ENCODE data around the gene TMTC1.
A peak's percentile ranks its signal among the peaks of the same experiment; 100 is the strongest.

The TMTC1 gene

DNA sequence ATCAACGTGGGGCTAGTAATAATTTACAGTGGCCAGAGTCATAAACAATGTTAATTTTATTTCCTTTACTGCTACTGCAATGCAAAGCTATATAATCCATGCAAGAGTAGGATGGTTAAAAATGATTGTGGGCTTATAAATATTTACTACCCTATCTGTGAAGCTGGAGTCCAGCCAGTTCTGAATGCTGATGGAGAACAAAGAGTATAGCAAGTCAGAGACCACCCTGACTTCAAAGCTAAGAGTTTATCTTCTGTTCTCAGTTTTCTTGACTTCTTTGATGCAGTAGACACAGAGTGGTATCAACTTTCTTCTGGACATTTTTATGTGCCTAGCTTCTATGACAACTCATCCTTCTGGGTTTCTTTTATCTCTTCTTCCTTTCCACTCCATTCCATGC, 252.3 kb downstream of the TMTC1 start:
- no peak for DNase-seq (ENCODE audit: low spot score)

DNA sequence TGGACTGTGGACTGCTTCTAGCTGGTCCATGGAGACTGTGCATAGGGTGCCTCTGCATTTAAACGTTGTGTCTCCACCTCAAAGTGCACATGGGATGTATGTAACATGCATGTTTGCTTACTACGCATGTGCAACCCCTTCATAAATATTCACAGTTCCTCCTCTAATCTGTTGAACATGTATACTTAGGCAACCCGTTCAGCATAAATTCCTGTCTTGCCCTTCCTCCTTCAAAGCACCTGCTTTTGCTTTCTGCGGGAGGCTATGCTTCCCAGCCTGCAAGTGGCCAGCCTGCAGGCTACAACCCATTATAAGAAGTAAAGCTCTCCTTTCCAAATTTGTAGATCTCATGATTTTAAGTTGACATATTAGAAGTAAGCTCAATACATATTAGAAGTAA, 253.3 kb downstream of the TMTC1 start:
- DNase-seq (ENCODE audit: low spot score), result no peak

- no peak for DNase-seq (ENCODE audit: low spot score)
These were observed 255.6 kb downstream of the TMTC1 start for GRCh38 chr12:29528161-29528560.

- DNase-seq (ENCODE audit: low spot score), result no peak
These were observed 261.8 kb downstream of the TMTC1 start for GRCh38 chr12:29521951-29522350.

DNA sequence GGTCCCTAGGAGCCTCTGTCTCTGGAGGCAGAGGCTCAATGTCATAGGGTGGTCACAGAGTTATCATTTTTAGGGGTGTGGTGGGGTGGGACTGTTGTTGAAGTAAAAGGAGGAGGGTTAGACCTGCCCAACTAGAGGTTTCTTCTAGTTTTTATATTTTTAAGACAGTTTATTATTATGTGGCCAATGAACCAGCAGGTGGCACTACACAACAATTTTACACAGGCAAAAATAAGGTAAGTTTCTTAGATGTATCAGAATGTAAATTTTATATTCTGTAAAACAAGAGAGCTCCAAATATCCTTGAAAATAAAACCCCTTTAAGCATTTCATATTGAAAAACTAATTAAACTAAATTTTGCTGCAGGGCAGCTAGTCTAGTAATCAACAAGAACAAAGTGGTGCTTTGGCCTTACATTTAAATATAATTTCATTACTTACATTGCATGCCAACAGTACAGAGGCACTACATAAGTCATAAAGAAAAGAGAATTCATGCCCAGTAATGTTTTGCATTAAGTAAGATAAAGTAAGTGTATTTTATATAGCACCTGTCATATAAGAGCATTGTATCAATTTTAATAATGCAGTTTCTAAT, 264.1 kb downstream of the TMTC1 start:
- peak; percentile 15 for DNase-seq (ENCODE audit: low spot score)

GRCh38 chr12:29518407-29518806, 265.3 kb downstream of the TMTC1 start:
- no peak for DNase-seq (ENCODE audit: low spot score)

DNA sequence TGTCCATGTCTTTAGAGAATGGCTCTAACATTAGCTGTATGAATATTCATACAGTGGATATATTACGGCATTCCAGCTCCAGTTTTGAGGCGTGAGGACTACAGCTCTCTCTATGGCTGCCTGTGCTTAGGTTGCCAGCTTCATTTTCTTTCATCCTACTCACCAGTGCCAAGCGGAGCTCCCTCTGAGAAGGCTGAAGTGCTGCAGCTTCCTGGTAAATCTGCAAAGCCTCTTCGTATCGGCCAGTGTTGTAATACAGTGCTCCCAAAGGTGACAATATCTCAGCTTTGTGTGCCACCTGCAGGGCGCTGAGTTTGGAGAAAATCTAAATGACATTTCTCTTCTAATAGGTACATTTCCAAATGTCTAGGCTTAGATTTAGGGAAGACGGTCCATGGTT, 266.5 kb downstream of the TMTC1 start:
- no peak for DNase-seq (ENCODE audit: low spot score)

DNA sequence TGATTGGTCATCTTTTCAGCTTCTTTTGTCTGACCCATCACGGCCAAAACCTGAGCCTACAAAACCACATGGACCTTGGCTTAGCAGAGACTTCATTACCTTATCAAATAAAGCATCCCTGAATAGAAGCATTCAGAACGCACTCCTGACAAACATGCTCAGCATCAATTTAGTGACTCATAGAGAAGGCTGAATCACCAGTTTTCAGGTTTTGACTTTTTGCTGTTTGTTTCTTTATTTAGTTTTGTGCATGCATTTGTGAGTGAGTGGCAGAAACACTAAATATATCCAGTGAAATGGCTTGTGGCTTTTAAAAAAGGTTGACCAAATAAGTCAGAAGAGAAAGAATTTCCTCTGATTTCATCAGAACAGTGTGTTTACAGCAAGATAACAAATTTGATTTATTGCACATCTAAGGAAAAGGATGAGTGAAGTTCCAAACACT, 267.3 kb downstream of the TMTC1 start:
- DNase-seq (ENCODE audit: low spot score), result no peak

DNA sequence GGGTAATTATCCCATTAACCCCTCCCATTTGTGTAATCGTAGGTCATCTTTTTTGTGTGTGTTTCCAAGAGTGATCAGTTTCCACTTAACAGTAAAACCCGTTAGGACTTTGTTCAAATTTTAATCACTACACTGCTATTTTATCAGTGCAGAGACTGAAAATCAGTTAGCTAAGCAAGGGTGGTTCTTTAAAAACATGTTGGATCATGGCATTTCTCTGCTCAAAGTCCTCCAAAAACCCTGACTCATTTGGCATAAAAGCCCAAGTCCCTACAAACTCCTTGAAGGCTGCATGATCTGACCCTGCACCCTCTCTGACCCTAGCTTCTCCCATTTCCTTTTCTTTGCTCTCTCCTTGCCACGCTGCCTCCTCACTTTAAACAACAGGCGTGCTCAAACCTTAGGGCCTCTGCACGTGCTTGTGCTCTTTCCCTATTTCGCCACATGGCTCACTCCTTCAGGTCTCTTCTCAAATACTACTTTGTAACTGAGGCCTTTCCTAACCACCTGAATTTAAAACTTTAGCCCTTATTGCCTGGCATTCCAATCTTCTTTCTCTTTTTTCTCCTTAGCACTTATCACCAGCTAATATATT, 273.1 kb downstream of the TMTC1 start:
- no peak for DNase-seq (ENCODE audit: low spot score)

GRCh38 chr12:29509503-29509902, 274.2 kb downstream of the TMTC1 start:
- no peak for DNase-seq (ENCODE audit: low spot score)

DNA sequence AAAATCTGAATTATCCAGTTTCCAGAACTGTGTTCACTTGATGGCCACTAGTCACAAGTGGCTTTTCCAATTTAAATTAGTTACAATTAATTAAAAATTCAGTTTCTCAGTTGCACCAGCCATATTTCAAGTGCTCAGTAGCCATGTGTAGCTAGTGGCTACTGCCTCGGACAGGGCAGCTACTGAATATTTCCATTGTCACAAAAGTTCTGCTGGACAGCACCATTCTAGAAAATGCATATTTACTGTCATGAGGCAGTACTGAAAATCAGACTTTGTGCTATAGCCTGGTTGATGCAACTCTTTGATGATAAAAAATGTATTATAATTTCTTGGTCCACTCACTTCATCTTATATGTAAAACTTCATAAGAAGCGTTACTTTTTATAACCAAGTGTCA, 274.8 kb downstream of the TMTC1 start:
- no peak for DNase-seq (ENCODE audit: low spot score)

- DNase-seq (ENCODE audit: low spot score), result no peak
These were observed 278.6 kb downstream of the TMTC1 start for GRCh38 chr12:29505122-29505521.

DNA sequence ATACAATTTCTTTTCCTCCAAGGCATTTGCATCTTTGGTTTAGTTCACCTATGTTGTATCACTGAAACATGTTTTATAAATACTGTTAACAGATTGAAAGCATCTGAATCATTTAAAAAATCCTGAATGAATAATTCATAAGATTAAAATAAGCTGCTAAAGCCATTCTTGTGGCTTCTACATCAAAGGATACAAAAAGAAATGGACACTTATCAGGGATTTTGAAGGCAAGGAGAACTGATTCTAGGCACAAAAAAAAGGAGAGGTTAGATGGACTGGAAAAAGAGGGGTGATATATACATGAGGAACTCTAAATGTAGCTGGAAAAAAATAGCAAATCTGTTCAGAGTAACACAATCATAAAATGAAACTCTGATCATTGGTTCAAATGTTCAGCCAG, 280.5 kb downstream of the TMTC1 start:
- DNase-seq (ENCODE audit: low spot score), result no peak

DNA sequence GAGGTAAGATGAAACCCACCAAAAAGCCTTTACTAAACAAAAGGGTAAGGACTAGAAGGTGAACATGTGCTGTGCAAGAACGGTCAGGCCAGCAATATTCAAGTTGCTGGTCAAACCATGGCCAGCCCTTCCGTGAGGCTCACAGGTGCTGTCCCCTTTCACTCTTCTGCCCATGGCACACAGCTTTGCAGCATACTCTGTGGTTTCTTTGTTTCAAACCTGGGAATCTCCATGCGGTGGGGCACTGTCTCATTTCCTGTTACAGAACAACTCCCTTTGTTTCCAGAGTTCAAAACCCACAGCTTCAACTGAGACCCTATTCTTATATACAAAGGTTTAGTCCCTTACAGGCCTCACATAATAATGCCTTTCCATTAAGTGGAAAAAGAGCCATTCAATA, 284.5 kb downstream of the TMTC1 start:
- no peak for DNase-seq (ENCODE audit: low spot score)

DNA sequence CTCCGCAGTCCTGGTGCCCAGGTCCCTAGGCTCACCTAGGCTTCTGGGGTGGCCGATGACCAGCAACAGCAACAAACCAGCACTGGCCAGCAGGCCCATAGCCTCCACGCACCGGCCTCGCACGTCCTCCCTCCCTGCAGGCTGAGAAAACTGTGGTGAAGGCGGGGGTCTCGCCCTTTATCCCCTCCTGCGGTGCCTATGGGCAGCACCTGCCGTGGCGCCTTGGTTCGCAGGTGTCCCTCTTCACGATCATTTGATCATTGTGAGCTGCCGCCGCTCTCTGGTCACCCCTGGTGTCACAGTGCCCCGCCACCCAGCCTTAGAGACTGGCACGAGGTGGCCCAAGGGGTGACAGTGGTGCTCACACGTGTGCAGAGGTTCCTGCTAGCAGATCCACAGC, 286.2 kb downstream of the TMTC1 start, which contains the start of gene OVCH1:
TSS of gene OVCH1 (minus strand) at position 99 of the 400 bp plus-strand sequence. CDS start at position 99, 0 bp downstream.
- no peak for DNase-seq (ENCODE audit: low spot score)

DNA sequence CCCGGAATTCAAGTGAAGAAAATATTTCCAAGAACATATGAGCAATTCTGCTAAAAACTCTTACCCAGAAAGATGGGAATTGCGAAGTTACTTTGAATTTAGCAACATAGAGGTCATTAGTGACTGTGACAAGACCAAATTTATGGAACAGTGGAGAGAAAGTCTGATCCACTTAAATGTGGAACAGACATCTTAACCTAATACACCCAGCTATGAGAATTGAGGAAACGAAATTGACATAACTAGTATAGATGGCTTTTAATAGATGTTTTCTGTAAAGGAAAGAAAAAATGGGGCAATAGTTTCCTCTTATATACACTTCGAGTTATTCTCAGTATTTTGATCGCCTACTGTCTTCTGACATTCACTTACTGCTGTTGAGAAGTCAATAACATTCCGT, 290.9 kb downstream of the TMTC1 start:
- no peak for DNase-seq (ENCODE audit: low spot score)

GRCh38 chr12:29486972-29487371, 296.8 kb downstream of the TMTC1 start:
- DNase-seq (ENCODE audit: low spot score), result no peak

- DNase-seq (ENCODE audit: low spot score), result no peak
These were observed 320.5 kb downstream of the TMTC1 start for GRCh38 chr12:29463198-29463597.

DNA sequence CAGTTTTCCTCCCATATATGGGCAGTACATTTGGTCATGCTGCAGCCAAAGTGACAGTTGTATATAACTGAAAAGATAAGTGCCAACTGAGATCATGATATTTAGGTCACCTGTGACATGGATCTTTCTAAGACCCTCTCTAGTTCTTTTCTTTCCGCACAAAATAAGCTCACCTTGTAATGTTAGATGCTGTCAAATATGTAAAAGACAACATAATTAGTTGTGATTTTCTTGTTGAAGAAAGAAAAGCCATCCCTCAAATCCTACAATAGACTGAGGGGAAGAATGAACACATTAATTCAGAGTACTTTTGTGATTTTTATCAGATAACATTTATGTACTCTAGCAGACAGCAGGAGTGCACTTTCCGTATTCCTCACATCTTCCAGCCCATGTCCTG, 323.7 kb downstream of the TMTC1 start:
- no peak for DNase-seq (ENCODE audit: low spot score)

GRCh38 chr12:29455087-29455486, 328.7 kb downstream of the TMTC1 start:
- no peak for DNase-seq (ENCODE audit: low spot score)

- no peak for DNase-seq (ENCODE audit: low spot score)
These were observed 331.9 kb downstream of the TMTC1 start for GRCh38 chr12:29451888-29452287.

Data from hematopoietic multipotent progenitor cell treated with erythropoietin and hydrocortisone succinate and interleukin-3 and kit ligand, for 15 days (in vitro differentiated cells).